Liver (tissue), 9 donors: Measurements from ENCODE around the gene GEMIN8. TPM values are rescaled to one million over a fixed set of nuclear protein-coding genes. Genes with fewer than 3 reads are reported as not detected.

Experiments used
- DNase-seq: peaks from one replicate; pipeline ENCODE4 v3.0.0-alpha.2; 2017; ENCODE audit warnings: low spot score
- H3K27ac ChIP-seq, 2 donors: one replicate each; pipeline ENCODE4 v1.7.0; 2013; ENCODE audit warnings: inconsistent platforms in 2 of 2, low read length in 2 of 2, control low read depth in 1 of 2, low read depth in 1 of 2, mild to moderate bottlenecking in 1 of 2
- H3K27me3 ChIP-seq, 4 donors: one replicate each; pipeline versions ENCODE4 v1.6.1 to v1.7.0; 2013; ENCODE audit warnings: low read length in 3 of 4, inconsistent platforms in 1 of 4, mild to moderate bottlenecking in 1 of 4, moderate library complexity in 1 of 4; ENCODE audit not compliant: control insufficient read depth in 4 of 4, insufficient read depth in 4 of 4
- H3K36me3 ChIP-seq, 4 donors: one replicate each; pipeline versions ENCODE4 v1.6.1 to v1.7.0; 2013; ENCODE audit warnings: low read length in 3 of 4, mild to moderate bottlenecking in 3 of 4, low read depth in 1 of 4, moderate library complexity in 1 of 4; ENCODE audit not compliant: control insufficient read depth in 4 of 4, insufficient read depth in 3 of 4
- H3K4me1 ChIP-seq, 4 donors: one replicate each; pipeline versions ENCODE4 v1.6.1 to v1.7.0; 2013; ENCODE audit warnings: low read length in 3 of 4, mild to moderate bottlenecking in 3 of 4, moderate library complexity in 1 of 4; ENCODE audit not compliant: control insufficient read depth in 4 of 4, insufficient read depth in 4 of 4
- H3K4me3 ChIP-seq, 3 donors: one replicate each; pipeline versions ENCODE4 v1.6.1 to v1.7.0; 2013; ENCODE audit warnings: low read length in 3 of 3, control low read depth in 1 of 3, low read depth in 1 of 3, mild to moderate bottlenecking in 1 of 3
- H3K9ac ChIP-seq, 2 donors: one replicate each; pipeline ENCODE4 v1.7.0; 2013; ENCODE audit warnings: low read length in 2 of 2, mild to moderate bottlenecking in 2 of 2, moderate library complexity in 2 of 2, control low read depth in 1 of 2, low read depth in 1 of 2
- H3K9me3 ChIP-seq, 4 donors: one replicate each; pipeline versions ENCODE4 v1.6.1 to v1.7.0; 2013; ENCODE audit warnings: low read length in 3 of 4; ENCODE audit not compliant: control insufficient read depth in 4 of 4
- EGR1 ChIP-seq, 2 donors: IDR thresholded peaks; 2 replicates each; pipeline ENCODE4 v1.6.1; 2016 to 2018; ENCODE audit warnings: antibody characterized with exemption in 2 of 2, low read depth in 2 of 2
- FOXA1 ChIP-seq: IDR thresholded peaks from 2 replicates; pipeline ENCODE4 v1.6.1; 2016; ENCODE audit warnings: antibody characterized with exemption
- FOXA2 ChIP-seq: IDR thresholded peaks from 2 replicates; pipeline ENCODE4 v1.6.1; 2016; ENCODE audit warnings: antibody characterized with exemption
- GABPA ChIP-seq, 2 donors: IDR thresholded peaks in 1 of 2; conservative IDR thresholded peaks in 1 of 2; 2 replicates each; pipeline ENCODE4 v1.6.1; 2016; ENCODE audit warnings: antibody characterized with exemption in 2 of 2, mild to moderate bottlenecking in 1 of 2, moderate library complexity in 1 of 2
- HNF4A ChIP-seq, 2 donors: conservative IDR thresholded peaks; 2 replicates each; pipeline ENCODE4 v1.6.1; 2016; ENCODE audit warnings: antibody characterized with exemption in 2 of 2, mild to moderate bottlenecking in 2 of 2
- HNF4G ChIP-seq: IDR thresholded peaks from 2 replicates; pipeline ENCODE4 v1.6.1; 2016; ENCODE audit warnings: antibody characterized with exemption
- JUND ChIP-seq, 2 donors: IDR thresholded peaks; 2 replicates each; pipeline ENCODE4 v1.6.1; 2016; ENCODE audit warnings: antibody characterized with exemption in 2 of 2
- MAX ChIP-seq: IDR thresholded peaks from 2 replicates; pipeline ENCODE4 v1.6.1; 2016; ENCODE audit warnings: antibody characterized with exemption
- RAD21 ChIP-seq, 2 donors: IDR thresholded peaks; 2 replicates each; pipeline ENCODE4 v1.6.1; 2016; ENCODE audit warnings: antibody characterized with exemption in 2 of 2, mild to moderate bottlenecking in 2 of 2
- RXRA ChIP-seq, 2 donors: IDR thresholded peaks; 2 replicates each; pipeline ENCODE4 v1.6.1; 2017 to 2018; ENCODE audit warnings: antibody characterized with exemption in 2 of 2, mild to moderate bottlenecking in 1 of 2
- TAF1 ChIP-seq: conservative IDR thresholded peaks from 2 replicates; pipeline ENCODE4 v1.6.1; 2016; ENCODE audit warnings: antibody characterized with exemption, mild to moderate bottlenecking
- YY1 ChIP-seq: IDR thresholded peaks from 2 replicates; pipeline ENCODE4 v1.6.1; 2016; ENCODE audit warnings: antibody characterized with exemption, mild to moderate bottlenecking
- ZBTB33 ChIP-seq: IDR thresholded peaks from 2 replicates; pipeline ENCODE4 v1.6.1; 2016; ENCODE audit warnings: antibody characterized with exemption
- WGBS: extraction: QIAGEN DNeasy Blood & Tissue Kit; methylation state at CpG from one replicate; pipeline ENCODE4 v1.1.7; 2013; 5-methylcytosine and 5-hydroxymethylcytosine counted together
- polyA plus RNA-seq, 2 donors: library from polyadenylated mRNA; stranded (reverse) in 1 of 2; unstranded in 1 of 2; fragments of 200-250 nt in 1 of 2; fragments of >200 nt in 1 of 2; fragmentation: Nextera tagmentation in 1 of 2; extraction: Ambion mirVana in 1 of 2; gene quantifications; one replicate each; pipeline versions ENCODE4 v1.2.1 to v1.2.3, GENCODE V29; 2013 to 2015
- total RNA-seq, 2 donors: library from RNA; depleted of rRNA; stranded (reverse); fragments of >200 nt; gene quantifications; one replicate each; pipeline ENCODE4 v1.2.3, GENCODE V29; 2014
- TF ChIP-seq, protein P1 (sequence below): IDR thresholded peaks from 2 replicates; pipeline ENCODE4 v1.6.1; 2016; ENCODE audit warnings: antibody characterized with exemption, mild to moderate bottlenecking
- TF ChIP-seq, protein P2 (sequence below): fragments of 150-350 bp; IDR thresholded peaks from 2 replicates; pipeline ENCODE4 v1.5.1; 2017; ENCODE audit warnings: improper control_type of control experiment, low read depth, low read length; ENCODE audit not compliant: missing input control
- TF ChIP-seq, protein P3 (sequence below): IDR thresholded peaks from 2 replicates; pipeline ENCODE4 v1.6.1; 2016; ENCODE audit warnings: antibody characterized with exemption
- donor health status: healthy.
- donor health status: healthy.
- donor health status: healthy.
- donor health status: healthy.
- donor health status: healthy.

GEMIN8 gene
- total and polyA plus RNA-seq, 4 donors: 5.6 to 11.7 (median 9.1) TPM

GRCh38 chrX:14027036-14027435 is 2.7 kb downstream of the GEMIN8 start:
- Histone ChIP-seq H3K27ac (no peak overlapping the region), H3K27me3 (no peaks in the 10 kb centered on the region), H3K9ac (no peak overlapping the region), H3K4me3 (no peak overlapping the region), H3K4me1 (peaks cover 0 to 15% (median 8%) of the 10 kb centered on the region in 4 donors), H3K36me3 (no peaks in the 10 kb centered on the region), H3K9me3 (no peaks in the 10 kb centered on the region)
- no peak for TF ChIP-seq GABPA (IDR thresholded peaks at IDR 0.05 in 1 of 2, conservative IDR thresholded peaks at IDR 0.05 in 1 of 2)
- TF ChIP-seq ZBTB33: no peak
- no peak for TF ChIP-seq FOXA2
- no peak for TF ChIP-seq FOXA1
- TF ChIP-seq HNF4G: no peak
- TF ChIP-seq, protein P1, sequence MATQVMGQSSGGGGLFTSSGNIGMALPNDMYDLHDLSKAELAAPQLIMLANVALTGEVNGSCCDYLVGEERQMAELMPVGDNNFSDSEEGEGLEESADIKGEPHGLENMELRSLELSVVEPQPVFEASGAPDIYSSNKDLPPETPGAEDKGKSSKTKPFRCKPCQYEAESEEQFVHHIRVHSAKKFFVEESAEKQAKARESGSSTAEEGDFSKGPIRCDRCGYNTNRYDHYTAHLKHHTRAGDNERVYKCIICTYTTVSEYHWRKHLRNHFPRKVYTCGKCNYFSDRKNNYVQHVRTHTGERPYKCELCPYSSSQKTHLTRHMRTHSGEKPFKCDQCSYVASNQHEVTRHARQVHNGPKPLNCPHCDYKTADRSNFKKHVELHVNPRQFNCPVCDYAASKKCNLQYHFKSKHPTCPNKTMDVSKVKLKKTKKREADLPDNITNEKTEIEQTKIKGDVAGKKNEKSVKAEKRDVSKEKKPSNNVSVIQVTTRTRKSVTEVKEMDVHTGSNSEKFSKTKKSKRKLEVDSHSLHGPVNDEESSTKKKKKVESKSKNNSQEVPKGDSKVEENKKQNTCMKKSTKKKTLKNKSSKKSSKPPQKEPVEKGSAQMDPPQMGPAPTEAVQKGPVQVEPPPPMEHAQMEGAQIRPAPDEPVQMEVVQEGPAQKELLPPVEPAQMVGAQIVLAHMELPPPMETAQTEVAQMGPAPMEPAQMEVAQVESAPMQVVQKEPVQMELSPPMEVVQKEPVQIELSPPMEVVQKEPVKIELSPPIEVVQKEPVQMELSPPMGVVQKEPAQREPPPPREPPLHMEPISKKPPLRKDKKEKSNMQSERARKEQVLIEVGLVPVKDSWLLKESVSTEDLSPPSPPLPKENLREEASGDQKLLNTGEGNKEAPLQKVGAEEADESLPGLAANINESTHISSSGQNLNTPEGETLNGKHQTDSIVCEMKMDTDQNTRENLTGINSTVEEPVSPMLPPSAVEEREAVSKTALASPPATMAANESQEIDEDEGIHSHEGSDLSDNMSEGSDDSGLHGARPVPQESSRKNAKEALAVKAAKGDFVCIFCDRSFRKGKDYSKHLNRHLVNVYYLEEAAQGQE: no peak
- no peak for TF ChIP-seq HNF4A (conservative IDR thresholded peaks at IDR 0.05)
- no peak for TF ChIP-seq RXRA (IDR thresholded peaks at IDR 0.05)
- no peak for TF ChIP-seq YY1
- no peak for TF ChIP-seq MAX
- TF ChIP-seq JUND (IDR thresholded peaks at IDR 0.05): no peak
- TF ChIP-seq EGR1 (IDR thresholded peaks at IDR 0.05; ENCODE audit: low read depth in 2 of 2): no peak
- no peak for TF ChIP-seq RAD21 (IDR thresholded peaks at IDR 0.05)
- TF ChIP-seq, protein P2, sequence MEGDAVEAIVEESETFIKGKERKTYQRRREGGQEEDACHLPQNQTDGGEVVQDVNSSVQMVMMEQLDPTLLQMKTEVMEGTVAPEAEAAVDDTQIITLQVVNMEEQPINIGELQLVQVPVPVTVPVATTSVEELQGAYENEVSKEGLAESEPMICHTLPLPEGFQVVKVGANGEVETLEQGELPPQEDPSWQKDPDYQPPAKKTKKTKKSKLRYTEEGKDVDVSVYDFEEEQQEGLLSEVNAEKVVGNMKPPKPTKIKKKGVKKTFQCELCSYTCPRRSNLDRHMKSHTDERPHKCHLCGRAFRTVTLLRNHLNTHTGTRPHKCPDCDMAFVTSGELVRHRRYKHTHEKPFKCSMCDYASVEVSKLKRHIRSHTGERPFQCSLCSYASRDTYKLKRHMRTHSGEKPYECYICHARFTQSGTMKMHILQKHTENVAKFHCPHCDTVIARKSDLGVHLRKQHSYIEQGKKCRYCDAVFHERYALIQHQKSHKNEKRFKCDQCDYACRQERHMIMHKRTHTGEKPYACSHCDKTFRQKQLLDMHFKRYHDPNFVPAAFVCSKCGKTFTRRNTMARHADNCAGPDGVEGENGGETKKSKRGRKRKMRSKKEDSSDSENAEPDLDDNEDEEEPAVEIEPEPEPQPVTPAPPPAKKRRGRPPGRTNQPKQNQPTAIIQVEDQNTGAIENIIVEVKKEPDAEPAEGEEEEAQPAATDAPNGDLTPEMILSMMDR: no peak
- no peak for TF ChIP-seq TAF1
- WGBS: 88% methylated on average over 1 of the region's 1 CpG
- DNase-seq: no peak

GRCh38 chrX:14026121-14026520 is 3.6 kb downstream of the GEMIN8 start:
- 92% methylated on average over 7 of the region's 7 CpGs for WGBS
- no peak for TF ChIP-seq GABPA (IDR thresholded peaks at IDR 0.05 in 1 of 2, conservative IDR thresholded peaks at IDR 0.05 in 1 of 2)
- TF ChIP-seq, protein P3, sequence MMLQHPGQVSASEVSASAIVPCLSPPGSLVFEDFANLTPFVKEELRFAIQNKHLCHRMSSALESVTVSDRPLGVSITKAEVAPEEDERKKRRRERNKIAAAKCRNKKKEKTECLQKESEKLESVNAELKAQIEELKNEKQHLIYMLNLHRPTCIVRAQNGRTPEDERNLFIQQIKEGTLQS: no peak
- TF ChIP-seq FOXA1: no peak
- TF ChIP-seq MAX: no peak
- TF ChIP-seq ZBTB33: no peak
- TF ChIP-seq YY1: no peak

More at GRCh38 chrX:14026121-14026520, 3.6 kb downstream of the GEMIN8 start:
- no peaks in the 10 kb centered on the region for H3K27me3 ChIP-seq
- no peak overlapping the region for H3K27ac ChIP-seq
- no peaks in the 10 kb centered on the region for H3K9me3 ChIP-seq
- no peaks in the 10 kb centered on the region for H3K36me3 ChIP-seq
- no peak overlapping the region for H3K4me3 ChIP-seq
- no peak for DNase-seq
- peaks cover 0 to 15% (median 8%) of the 10 kb centered on the region in 4 donors for H3K4me1 ChIP-seq
- no peak overlapping the region for H3K9ac ChIP-seq
